Stimulated activated CD4-positive, alpha-beta T cell treated with anti-CD3 and anti-CD28 coated beads, Interleukin-1b, Interleukin-23, amount 100 ng/mL, for 48 hours (primary cell): ENCODE measurements around the gene NRCAM.

ENCODE experiments used
- DNase-seq: peaks from one replicate; pipeline ENCODE4 v3.0.0-alpha.2; 2020

Gene NRCAM

DNA sequence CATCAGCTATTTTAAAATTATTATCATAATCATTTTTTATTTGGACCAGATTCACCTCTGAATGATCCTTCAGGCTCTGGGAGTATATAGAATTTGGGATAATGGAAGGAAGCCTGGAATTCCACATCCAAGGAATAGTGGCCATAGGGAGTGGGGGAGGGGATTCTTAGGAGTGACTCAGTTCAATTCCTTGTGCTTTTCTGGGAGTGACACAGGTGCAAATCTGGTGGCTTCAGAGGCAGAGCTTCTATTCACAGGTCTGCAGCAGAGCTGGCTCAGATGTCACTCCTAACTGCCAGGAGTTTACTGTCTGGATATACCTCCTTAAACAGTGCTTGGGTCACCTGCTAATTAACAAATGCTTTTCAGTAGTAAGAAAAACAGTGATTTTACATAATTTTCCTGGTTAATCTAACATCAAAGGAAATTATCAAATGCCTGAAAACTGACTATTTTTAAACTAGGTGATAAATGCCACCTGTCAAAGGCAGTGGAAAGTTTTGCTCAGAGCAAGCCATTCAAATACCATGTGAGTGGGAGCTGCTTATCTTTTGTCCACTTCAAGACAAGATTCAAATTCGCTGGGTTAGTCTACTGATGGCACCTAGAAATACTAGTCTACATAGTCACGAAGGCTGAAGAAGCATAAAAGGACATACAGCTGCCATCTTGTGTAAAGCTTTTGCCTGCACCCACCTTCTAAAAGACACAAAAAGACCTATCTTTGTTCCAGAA lies 219.4 kb downstream of the NRCAM start:
- no peak for DNase-seq

DNA sequence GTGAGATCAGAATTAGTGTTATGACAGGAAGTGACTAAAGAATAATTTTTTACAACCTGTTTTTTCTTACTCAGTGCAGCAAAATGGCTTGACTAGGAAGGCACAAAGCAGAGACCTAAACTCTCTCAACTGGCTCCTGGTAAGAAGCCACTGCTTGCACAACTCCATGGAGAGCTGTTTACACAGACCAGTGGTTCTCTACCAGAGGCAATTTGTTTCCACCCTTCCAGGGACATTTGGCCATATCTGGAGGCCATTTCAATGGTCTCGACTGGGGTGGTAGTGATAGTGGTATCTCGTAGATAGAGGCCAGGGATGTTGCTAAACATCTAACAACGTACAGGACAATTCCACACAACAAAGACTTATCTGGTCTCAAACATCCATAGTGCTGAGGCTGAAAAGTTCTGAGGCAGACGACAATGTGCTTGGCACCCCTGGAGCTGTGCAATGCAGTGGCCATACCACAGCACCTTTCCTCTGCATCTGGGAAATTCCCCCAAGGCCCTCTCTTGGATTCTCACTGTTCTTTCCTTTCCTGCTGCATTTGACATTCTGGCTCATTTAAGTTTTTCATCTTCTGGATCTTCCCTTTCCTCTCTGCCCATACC lies 220.7 kb downstream of the NRCAM start:
- no peak for DNase-seq

DNA sequence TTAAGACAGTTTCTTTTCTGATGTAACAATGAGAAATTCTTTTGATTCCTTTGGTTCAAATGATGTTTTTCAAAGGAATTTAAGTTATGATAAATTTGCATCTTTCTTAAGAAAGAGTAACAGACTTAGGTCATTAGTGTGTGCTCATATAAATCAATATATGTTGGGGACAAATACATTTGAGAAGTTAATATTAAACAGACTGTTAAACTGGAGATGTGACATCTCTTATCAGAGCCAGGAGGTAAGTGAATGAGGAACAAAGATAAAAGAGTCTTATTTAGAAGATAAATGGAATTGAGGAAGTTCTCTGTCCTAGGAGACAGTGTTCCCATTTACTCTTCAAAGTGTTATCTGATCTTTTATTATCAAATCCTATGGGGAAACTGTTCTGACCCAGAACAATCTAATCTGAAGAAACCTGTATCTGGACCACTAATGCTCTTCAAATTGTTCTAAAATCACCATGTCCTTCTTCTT lies 221.2 kb downstream of the NRCAM start:
- DNase-seq, result no peak

DNA sequence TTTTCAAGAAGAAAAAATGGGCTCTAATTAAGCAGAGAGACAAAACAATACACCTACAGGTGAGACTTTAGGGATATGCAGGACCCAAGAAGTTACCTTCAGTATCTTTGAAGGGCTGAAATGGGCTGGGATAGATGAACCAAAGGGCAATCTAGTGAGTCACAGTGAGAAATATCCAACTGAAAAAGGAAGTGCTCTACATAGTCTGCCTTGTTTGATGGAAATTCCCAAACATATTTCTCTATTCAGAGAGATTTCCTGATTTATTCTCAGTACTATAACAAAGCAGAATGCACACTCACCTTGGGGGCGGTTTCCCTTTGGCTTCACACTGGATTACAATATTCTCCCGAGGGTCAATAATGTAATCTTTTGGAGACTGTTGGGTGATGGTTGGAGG lies 222.0 kb downstream of the NRCAM start:
- no peak for DNase-seq

DNA sequence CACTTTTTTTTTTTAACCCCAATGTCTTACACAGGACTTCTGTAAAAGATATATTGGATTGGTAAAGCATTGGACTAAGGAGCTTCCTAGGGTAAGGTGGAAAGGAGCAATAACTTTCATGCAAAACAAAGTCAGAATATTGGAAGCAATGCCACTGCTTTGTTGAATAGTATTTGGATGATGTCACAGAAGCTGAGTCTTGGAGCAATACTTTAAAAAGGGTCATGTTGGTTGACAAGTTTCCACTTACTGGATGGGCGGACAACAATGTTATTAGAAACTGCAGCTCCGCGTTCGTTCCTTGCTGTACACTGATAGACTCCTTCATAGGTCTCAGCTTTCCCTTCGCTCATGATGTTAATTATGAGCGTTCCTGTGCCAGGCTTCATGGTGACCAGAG lies 224.2 kb downstream of the NRCAM start:
- no peak for DNase-seq

DNA sequence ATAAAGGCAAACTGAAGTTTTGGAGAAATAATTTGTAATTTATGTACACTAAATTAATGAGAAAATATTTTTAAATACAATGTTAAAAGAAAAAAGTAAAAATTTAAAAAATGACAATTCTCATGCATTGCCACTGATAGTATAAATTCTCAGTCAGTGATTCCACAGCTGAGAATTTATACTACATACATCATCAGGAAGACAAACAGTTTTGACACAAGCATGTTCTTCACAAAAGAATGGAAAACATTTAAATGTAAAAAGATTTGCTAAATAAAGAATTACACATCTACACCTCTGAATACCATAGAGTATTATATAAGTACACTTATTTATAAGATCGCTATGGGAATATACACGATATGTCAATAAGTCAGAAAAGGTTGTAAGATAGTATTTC lies 225.0 kb downstream of the NRCAM start:
- DNase-seq, result no peak

DNA sequence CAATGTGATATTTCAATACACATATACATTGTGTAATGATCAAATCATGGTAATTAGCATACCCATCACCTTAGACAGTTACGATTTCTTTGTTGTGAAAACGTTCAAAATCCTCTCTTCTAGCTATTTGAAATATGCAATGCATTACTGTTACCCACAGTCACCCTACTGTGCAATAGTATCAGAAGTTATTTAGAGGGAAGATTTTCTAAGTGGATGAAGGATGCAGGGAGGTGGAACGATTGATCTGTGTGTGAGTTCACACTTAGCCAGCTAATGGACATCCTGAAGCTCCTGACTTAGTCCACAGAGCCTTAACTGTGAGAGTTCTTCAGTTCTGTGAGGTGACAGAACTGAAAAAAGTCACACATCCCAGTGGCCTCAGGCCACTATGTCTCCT lies 228.9 kb downstream of the NRCAM start:
- DNase-seq, result no peak

DNA sequence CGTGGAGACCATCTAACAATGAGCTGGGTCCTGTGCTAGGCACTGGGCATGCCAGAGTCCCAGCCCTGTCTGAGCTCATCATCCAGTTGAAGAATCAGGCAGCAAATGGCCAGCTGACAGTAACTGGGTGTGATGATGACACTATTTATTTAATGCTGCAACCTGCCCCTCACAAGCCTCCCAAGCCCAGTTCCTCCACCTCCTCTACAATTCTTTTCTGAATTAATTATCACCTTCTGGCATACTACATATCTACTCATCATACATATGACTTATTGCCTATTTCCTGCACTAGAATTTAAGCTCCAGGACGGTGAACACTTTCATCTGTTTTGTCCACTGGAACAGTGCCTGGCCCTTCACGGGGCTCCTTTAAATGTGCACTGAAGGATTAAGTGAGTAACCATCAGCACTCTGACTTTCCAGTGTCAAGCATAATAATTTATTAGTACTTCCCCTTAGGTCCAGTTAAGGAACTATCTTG lies 229.4 kb downstream of the NRCAM start:
- DNase-seq, result no peak

DNA sequence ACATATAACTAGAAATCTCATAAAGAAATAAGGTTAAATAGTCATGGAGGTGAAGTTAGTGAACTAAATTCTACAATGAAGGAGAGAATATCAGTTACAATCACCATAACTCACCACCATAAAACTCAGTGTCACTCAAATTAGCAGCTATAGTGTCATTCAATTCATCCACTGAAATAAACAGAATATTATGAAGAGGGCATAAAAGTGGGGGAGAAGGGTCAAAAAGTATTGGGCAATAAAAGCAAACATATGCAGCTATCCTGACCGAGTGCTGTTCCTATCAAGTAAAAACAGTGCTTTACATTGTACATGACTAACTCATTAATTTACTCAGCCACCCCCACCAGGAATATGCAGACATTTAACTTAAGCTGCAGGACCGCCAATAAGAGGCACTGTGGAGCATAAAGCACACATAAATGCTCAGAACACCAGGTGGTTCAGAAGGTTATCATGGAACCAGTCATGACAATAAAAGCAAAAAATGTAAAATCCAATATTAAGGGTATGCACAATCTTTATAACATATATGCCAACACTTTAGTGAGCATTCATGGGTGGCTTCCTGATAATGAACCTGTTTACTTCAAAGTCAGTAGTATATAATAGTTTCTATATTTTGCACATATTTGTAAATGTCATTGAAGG lies 230.6 kb downstream of the NRCAM start:
- no peak for DNase-seq

DNA sequence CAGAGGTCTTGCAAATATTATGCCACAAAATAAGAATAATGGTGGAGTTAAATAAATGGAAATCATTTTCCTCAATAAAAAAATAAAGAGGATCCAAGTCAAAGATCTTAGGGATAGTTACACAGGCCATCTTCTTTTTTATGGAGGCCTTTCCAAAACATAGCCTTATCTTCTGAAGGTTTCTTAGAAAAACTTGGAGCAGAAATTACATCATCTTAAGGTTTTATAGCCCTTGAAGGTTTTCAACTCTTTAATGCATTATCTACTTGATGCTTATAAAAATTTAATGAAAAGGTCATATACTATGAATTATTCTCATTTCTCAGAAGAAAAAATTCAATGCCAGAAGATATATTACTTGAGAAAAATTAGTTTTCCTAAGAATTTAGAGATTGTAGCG lies 231.8 kb downstream of the NRCAM start:
- DNase-seq, result no peak

DNA sequence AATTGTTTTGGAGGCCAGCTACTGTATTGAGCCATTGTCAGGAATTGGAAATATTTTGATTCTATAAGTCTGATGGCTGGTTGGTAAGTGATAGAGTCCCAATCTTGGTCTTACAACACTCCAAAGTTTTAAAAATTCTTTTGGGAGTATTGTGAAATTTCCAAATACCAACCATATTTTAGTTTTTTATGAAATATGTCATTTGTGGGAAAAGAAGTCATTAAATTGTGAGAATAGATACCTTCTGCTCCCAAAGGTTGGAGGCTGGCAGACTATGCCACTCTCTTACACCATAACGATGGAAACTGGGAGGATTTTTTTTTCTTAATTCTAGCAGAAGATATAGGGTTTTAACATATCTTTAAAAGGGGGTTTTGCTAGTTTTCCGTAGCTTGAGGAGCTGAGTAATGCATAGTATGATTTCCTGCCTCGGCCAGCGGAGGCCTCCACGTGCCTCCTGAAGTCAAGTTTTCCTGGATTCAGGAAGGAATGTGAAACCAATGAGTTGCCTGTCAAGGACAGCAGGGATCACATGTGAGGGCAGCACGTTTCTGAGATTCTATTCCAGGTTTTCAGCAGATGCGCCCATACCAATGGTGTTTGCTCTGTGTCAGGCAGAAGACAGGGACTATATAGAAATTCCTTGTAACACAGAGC lies 233.9 kb downstream of the NRCAM start:
- DNase-seq, result no peak

DNA sequence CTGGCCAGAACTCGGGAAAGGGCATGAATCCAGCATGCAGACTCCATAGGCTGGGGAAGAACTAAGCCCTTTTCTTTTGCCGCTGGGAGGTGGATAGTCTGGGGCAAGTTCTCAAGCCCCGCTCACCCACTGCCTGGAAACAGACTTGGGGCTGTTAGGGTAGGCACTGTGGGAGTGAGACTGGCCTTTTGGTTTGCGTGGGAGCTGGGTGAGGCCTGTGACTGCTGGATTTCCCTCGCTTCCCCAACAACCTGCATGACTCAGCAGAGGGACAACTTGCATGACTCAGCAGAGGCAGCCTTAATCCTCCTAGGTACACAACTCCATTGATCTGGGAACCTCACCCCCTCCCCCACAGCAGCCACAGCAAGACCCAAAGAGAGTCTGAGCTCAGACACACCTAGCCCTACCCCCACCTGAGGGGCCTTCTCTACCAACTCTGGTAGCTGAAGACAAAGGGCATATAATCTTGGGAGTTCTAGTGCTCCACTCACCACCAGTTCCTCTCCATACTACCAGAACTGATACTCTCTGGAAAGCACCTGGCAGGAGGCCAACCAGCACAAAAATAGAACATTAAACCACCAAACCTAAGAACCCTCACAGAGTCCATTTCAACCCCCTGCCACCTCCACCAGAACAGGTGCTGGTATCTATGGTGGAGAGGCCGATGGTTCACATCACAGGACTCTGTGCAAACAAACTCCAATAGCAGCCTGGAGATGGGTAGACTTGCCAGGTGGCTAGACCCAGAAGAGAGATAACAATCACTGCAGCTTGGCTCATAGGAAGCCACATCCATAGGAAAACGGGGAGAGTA lies 244.6 kb downstream of the NRCAM start:
- no peak for DNase-seq

DNA sequence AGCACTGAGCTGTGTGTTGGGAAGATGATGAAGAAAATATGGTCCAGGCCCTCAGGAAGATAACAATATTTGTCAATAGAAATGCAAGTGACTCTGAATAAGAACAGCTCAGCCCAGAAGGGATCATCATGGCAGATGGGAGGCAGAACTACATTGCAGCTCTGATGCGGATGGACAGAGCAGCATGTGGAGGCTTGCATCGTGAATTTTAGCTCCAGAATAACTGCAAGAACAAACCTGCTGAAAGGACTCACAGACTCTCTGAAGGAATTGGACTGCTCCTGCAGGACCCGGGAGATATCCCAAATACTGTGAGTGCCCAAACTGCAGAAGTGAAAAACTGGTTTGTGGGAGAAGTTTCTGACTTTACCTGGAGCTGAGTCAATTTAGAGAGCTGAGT lies 245.4 kb downstream of the NRCAM start:
- no peak for DNase-seq

DNA sequence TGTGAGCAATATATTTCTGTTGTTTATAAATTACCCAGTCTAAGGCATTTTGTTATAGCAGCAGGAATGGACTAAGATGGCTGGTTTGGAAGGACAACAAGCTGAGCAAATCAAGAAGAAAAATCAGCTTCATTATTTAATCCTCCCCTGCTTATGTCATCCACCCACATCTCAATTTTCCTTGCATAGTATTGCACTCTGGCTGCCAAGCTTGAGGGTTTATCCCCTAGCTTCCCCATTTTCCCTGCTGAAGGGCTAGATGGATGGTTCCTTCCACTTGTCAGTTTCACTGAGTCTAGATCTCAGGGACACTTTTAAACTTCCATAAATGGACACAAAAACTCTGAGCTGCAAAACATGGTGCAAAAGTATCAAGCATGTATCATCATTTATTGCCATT lies 250.9 kb downstream of the NRCAM start:
- no peak for DNase-seq

DNA sequence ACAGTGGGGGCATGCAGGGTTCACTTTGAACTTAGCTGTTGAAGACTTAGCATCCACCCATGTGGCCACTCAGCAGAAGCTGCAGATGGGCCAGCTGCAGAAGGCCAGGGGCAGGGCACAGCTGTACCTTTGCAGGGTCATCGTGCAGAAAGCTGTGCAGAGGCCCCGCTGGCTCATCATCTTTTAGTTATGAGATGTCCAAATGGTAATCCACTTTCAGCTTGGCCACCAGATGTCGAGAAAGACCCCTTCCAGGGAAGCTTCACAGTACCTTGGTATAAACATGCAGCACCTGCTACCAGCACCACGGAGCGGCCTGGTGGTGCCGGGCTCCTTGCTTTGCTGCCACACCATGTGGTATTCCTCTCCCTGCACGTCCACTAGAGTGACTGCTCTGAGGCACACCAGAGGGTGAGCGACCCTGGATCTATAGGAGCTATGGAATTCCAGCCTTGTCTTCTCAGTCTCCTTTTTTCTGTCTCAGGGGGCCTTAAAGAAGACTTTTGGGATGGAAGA lies 251.9 kb downstream of the NRCAM start:
- DNase-seq, result no peak

DNA sequence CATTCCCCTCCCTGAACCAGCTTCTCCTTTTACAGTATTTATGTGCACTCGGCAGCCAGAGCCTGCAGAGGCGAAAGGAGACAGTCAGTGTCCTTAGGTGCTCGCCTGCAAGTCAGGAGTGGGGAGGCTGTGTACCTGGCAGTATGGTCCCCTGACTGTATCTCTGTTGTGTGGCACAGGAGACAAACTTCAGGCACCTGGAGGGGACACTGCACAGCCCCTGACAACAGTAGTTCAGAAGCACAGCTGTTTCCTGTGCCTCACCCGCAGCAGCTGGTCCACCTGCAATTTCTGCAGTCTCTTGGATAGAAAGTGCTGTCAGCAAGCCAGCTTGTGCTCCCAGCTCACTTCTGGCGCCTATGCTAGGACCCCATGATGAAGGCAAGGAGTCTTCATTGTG lies 252.7 kb downstream of the NRCAM start:
- DNase-seq, result no peak

DNA sequence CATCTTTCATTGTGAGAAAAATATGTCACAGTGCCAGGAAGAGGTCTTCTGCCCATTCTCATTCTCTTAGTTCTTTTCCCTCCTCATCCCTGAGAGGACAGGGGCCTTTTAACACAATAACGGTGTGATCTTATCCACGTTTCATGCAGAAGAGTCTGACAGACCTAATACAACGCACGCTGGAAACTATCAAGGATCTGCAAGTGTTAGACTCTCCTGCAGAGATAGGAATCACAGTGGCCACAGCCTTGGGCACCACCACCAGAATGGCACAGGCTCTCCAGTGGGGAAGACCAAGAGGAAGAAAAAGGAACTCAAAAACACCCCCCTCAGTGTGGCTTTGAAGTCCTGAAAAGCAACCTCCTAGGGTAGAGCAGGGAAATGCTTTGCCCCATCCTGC lies 253.5 kb downstream of the NRCAM start:
- DNase-seq, result no peak

DNA sequence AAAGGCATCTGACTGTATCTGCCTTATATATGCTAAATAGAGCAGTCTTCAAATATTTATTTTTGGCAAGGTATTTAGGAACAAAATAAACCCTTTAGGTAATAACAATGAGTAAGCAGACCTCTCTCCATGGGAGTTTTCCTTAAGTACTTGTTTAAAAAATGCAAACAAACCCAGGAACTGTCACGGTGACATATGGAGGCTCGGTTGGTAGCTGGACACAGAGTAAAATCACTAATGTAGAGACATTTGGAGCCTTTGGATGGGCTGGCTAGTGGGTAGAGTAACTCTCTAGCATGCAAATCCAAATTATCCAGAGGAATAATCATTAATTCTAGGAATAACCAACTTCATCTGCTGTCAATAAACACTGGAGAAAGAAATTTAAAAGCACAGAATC lies 254.5 kb downstream of the NRCAM start:
- DNase-seq, result no peak

DNA sequence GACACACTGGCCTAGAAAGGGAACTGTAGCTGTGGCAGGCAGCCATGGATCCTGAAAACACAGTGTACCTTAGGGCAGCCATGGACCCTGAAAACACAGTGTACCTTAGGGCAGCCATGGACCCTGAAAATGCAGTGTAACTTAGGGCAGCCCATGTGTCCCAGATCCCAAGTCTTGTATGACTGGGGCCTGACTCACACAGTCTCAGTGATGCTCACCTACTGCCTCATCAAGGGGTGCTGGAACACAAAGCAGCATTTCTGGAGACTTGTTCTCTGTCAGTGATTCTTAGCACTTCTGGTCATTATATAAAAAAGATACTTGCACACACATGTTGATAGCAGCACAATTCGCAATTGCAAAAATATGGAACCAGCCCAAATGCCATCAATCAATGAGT lies 255.9 kb downstream of the NRCAM start:
- DNase-seq, result no peak

DNA sequence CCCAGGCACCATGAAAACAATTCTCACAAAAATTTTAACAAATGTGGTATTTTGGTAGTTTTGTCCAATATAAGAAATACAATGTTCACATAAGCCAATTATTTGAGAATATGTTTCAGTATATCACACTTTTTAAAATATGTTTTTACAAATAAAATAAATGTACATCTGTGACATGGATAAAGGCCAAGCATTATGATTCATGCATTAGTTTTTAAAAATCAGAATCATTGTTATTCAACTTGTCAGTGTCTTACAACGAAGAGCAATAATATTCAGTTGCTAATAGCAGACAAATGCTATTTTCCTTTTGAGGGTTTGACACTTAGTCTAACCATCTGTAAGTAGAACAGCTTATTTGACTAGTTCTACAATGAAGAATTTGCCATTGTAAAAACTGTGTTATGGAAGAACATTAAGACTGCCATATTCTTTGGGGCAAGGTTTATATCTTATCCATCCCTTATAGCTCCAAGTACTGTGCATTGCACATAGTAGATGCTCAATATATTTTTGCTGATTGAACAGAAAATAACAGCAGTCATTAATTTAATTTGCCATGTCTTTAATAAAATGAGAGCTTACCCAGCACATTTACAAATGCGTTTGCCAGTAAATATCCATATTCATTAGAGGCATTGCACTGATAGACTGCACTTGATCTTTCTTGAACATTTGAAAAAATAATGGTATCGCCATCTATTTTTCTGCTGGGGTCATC lies 258.7 kb downstream of the NRCAM start:
- no peak for DNase-seq

DNA sequence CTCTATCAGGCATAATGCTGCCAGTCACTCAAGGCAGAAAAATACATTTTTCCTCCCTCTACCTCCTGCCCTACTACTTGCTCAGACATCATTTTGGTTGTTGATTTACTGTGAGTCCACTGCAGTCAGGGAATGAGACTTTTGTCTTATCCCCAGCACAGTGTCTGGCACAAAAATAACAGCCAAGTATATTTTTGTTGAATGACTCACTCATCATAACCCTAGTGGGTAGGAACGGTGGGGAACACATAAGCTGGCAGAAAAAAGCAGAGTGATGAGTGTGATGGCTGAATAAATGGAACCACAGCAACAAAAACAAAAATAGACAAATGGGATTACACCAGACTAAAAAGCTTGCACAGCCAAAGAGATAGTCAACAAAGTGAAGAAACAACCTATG lies 260.2 kb downstream of the NRCAM start:
- no peak for DNase-seq
